Activated naive CD4-positive, alpha-beta T cell treated with anti-CD3 and anti-CD28 coated beads, Interleukin-2, amount 10 ng/mL, durations not matched to agents 7 days and 5 days (primary cell): ENCODE measurements around the gene REM2.
"Not testable (repeated sequence)": the region's sequence is repeated elsewhere in the genome, so short reads cannot be mapped to it uniquely, and the experiment has no call there.

Experiments
- CTCF ChIA-PET: fragments of 350-600 bp; sonication (Branson Sonifier 250); formaldehyde crosslinking; loops from one replicate; lab custom pipeline; 2021; ENCODE audit warnings: antibody characterized with exemption; lab: Charles Lee
- DNase-seq: peaks from one replicate; pipeline ENCODE4 v3.0.0-alpha.2; 2020
- H3K27ac Mint-ChIP-seq: one replicate; pipeline ENCODE4 v1.8.0; 2021; ENCODE audit warnings: mild to moderate bottlenecking, moderate library complexity, mixed read lengths
- H3K27me3 Mint-ChIP-seq: one replicate; pipeline ENCODE4 v1.8.0; 2021; ENCODE audit warnings: mild to moderate bottlenecking, mixed read lengths
- H3K36me3 Mint-ChIP-seq: one replicate; pipeline ENCODE4 v1.8.0; 2021; ENCODE audit warnings: mixed read lengths
- H3K4me1 Mint-ChIP-seq: one replicate; pipeline ENCODE4 v1.8.0; 2021; ENCODE audit warnings: mixed read lengths
- H3K4me3 Mint-ChIP-seq: one replicate; pipeline ENCODE4 v1.8.0; 2021; ENCODE audit warnings: mild to moderate bottlenecking, moderate library complexity, mixed read lengths
- H3K9me3 Mint-ChIP-seq: one replicate; pipeline ENCODE4 v1.8.0; 2021; ENCODE audit warnings: mixed read lengths

Gene REM2

GRCh38 chr14:22900081-22900799 lies 17.2 kb downstream of the REM2 start:
- Mint-ChIP-seq H3K4me3 (no peak overlapping the region), H3K36me3 (peaks cover 42% of the 10 kb centered on the region), H3K27me3 (no peaks in the 10 kb centered on the region), H3K4me1 (peaks cover 19% of the 10 kb centered on the region), H3K27ac (no peak overlapping the region), H3K9me3 (no peaks in the 10 kb centered on the region)
- peak; percentile 65 for DNase-seq
- CTCF ChIA-PET: interaction anchor here (0.7 to 6.9 kb wide), 14 partner anchors 10 to 330 kb away, joined by 3 to 55 read pairs (median 8); partner anchors contain the start of genes LRP10 and REM2

- no peak for DNase-seq
- Mint-ChIP-seq H3K27ac (no peak overlapping the region), H3K4me1 (peaks cover 19% of the 10 kb centered on the region), H3K27me3 (no peaks in the 10 kb centered on the region), H3K36me3 (peaks cover 54% of the 10 kb centered on the region), H3K4me3 (no peak overlapping the region), H3K9me3 (no peaks in the 10 kb centered on the region)
- CTCF ChIA-PET: interaction anchor here (0.8 to 6.9 kb wide), 9 partner anchors 9 to 332 kb away, joined by 3 to 55 read pairs (median 6); partner anchors contain the start of gene LRP10
These were observed 18.8 kb downstream of the REM2 start for GRCh38 chr14:22901799-22902198.

GRCh38 chr14:22903742-22904087 lies 20.7 kb downstream of the REM2 start:
- peaks cover 52% of the 10 kb centered on the region for H3K36me3 Mint-ChIP-seq
- H3K4me1 Mint-ChIP-seq: peaks cover 17% of the 10 kb centered on the region

GRCh38 chr14:22905627-22906026 lies 22.6 kb downstream of the REM2 start:
- no peaks in the 10 kb centered on the region for H3K9me3 Mint-ChIP-seq
- DNase-seq: no peak
- peaks cover 19% of the 10 kb centered on the region for H3K4me1 Mint-ChIP-seq
- H3K27me3 Mint-ChIP-seq: no peaks in the 10 kb centered on the region
- CTCF ChIA-PET: interaction anchor here (1.6 kb wide), 1 partner anchor 33 kb away, joined by 4 read pairs; no protein-coding TSS in a partner anchor
- H3K36me3 Mint-ChIP-seq: peaks cover 58% of the 10 kb centered on the region
- no peak overlapping the region for H3K27ac Mint-ChIP-seq
- no peak overlapping the region for H3K4me3 Mint-ChIP-seq

More at GRCh38 chr14:22903742-22904087, 20.7 kb downstream of the REM2 start:
- no peak for DNase-seq
- H3K27ac Mint-ChIP-seq: no peak overlapping the region
- no peaks in the 10 kb centered on the region for H3K27me3 Mint-ChIP-seq
- CTCF ChIA-PET: interaction anchor here (1.1 to 6.9 kb wide), 2 partner anchors 13 to 50 kb away, joined by 3 to 51 read pairs; no protein-coding TSS in a partner anchor
- no peak overlapping the region for H3K4me3 Mint-ChIP-seq
- no peaks in the 10 kb centered on the region for H3K9me3 Mint-ChIP-seq

- DNase-seq: no peak
- Mint-ChIP-seq H3K9me3 (no peaks in the 10 kb centered on the region), H3K36me3 (peaks cover 58% of the 10 kb centered on the region), H3K27ac (no peak overlapping the region), H3K27me3 (no peaks in the 10 kb centered on the region), H3K4me1 (peaks cover 14% of the 10 kb centered on the region), H3K4me3 (no peak overlapping the region)
- CTCF ChIA-PET: interaction anchor here (1.6 kb wide), 1 partner anchor 33 kb away, joined by 4 read pairs; no protein-coding TSS in a partner anchor
These were observed 23.1 kb downstream of the REM2 start for GRCh38 chr14:22906073-22906472.

GRCh38 chr14:22907429-22907828 lies 24.4 kb downstream of the REM2 start:
- H3K36me3 Mint-ChIP-seq: peaks cover 56% of the 10 kb centered on the region
- peaks cover 10% of the 10 kb centered on the region for H3K4me1 Mint-ChIP-seq
- no peak for DNase-seq
- no peak overlapping the region for H3K27ac Mint-ChIP-seq
- no peaks in the 10 kb centered on the region for H3K27me3 Mint-ChIP-seq
- CTCF ChIA-PET: interaction anchor here (1.1 to 1.7 kb wide), 2 partner anchors 9 to 23 kb away, joined by 3 to 9 read pairs; no protein-coding TSS in a partner anchor
- H3K9me3 Mint-ChIP-seq: no peaks in the 10 kb centered on the region
- H3K4me3 Mint-ChIP-seq: no peak overlapping the region

- DNase-seq: no peak
- Mint-ChIP-seq H3K27ac (no peak overlapping the region), H3K4me3 (no peak overlapping the region), H3K27me3 (no peaks in the 10 kb centered on the region), H3K4me1 (peaks cover 12% of the 10 kb centered on the region), H3K36me3 (peaks cover 57% of the 10 kb centered on the region), H3K9me3 (no peaks in the 10 kb centered on the region)
- CTCF ChIA-PET: interaction anchor here (1.1 to 1.7 kb wide), 2 partner anchors 8 to 22 kb away, joined by 3 to 9 read pairs; no protein-coding TSS in a partner anchor
These were observed 25.6 kb downstream of the REM2 start for GRCh38 chr14:22908601-22909000.

- CTCF ChIA-PET: interaction anchor here (1.5 to 1.6 kb wide), 2 partner anchors 9 to 10 kb away, joined by 3 to 4 read pairs; no protein-coding TSS in a partner anchor
- H3K36me3 Mint-ChIP-seq: peaks cover 46% of the 10 kb centered on the region
These were observed 27.9 kb downstream of the REM2 start for GRCh38 chr14:22910916-22911315.

GRCh38 chr14:22914836-22915235 lies 31.8 kb downstream of the REM2 start:
- not testable (repeated sequence) for H3K27ac Mint-ChIP-seq, H3K9me3 Mint-ChIP-seq, H3K27me3 Mint-ChIP-seq, DNase-seq, H3K4me3 Mint-ChIP-seq
- CTCF ChIA-PET: interaction anchor here (1.6 to 3.4 kb wide), 2 partner anchors 14 to 42 kb away, joined by 4 to 16 read pairs; no protein-coding TSS in a partner anchor
- peaks cover 43% of the 10 kb centered on the region for H3K4me1 Mint-ChIP-seq
- H3K36me3 Mint-ChIP-seq: peaks cover 45% of the 10 kb centered on the region

More at GRCh38 chr14:22910916-22911315, 27.9 kb downstream of the REM2 start:
- Mint-ChIP-seq H3K4me1 (peaks cover 18% of the 10 kb centered on the region), H3K9me3 (no peaks in the 10 kb centered on the region), H3K27ac (no peak overlapping the region), H3K4me3 (no peak overlapping the region), H3K27me3 (no peaks in the 10 kb centered on the region)
- no peak for DNase-seq

- peaks cover 44% of the 10 kb centered on the region for H3K36me3 Mint-ChIP-seq
- H3K27me3 Mint-ChIP-seq: peaks cover 6% of the 10 kb centered on the region
- H3K4me3 Mint-ChIP-seq: no peak overlapping the region
- DNase-seq: no peak
- CTCF ChIA-PET: interaction anchor here (1.6 to 3.4 kb wide), 4 partner anchors 8 to 43 kb away, joined by 4 to 16 read pairs (median 9); partner anchors contain the start of gene PRMT5
- peak overlapping the region; percentile 33 for H3K27ac Mint-ChIP-seq
- H3K4me1 Mint-ChIP-seq: peaks cover 48% of the 10 kb centered on the region
- H3K9me3 Mint-ChIP-seq: no peaks in the 10 kb centered on the region
These were observed 33.0 kb downstream of the REM2 start for GRCh38 chr14:22915886-22916521.

GRCh38 chr14:22918804-22919600 lies 36.0 kb downstream of the REM2 start, which contains the start of gene RBM23:
Gene RBM23, minus strand, starts transcription at chr14:22919149.
- CTCF ChIA-PET: interaction anchor here (1.0 to 2.6 kb wide), 3 partner anchors 11 to 150 kb away, joined by 3 to 24 read pairs (median 4); partner anchors contain the start of gene PRMT5
- peaks cover 6% of the 10 kb centered on the region for H3K27me3 Mint-ChIP-seq
- H3K4me3 Mint-ChIP-seq: peak within 1 kb of the TSS; percentile 99
- H3K9me3 Mint-ChIP-seq: no peaks in the 10 kb centered on the region
- DNase-seq: peak; percentile 100
- H3K27ac Mint-ChIP-seq: peak within 1 kb of the TSS; percentile 100
- peaks cover 45% of the 10 kb centered on the region for H3K4me1 Mint-ChIP-seq
- H3K36me3 Mint-ChIP-seq: peaks cover 50% of the 10 kb centered on the region

- no peak for DNase-seq
- Mint-ChIP-seq H3K9me3 (no peaks in the 10 kb centered on the region), H3K4me1 (peaks cover 42% of the 10 kb centered on the region), H3K4me3 (peak overlapping the region; percentile 99), H3K27me3 (peaks cover 6% of the 10 kb centered on the region), H3K27ac (peak overlapping the region; percentile 100), H3K36me3 (peaks cover 49% of the 10 kb centered on the region)
- CTCF ChIA-PET: interaction anchor here (1.0 to 2.6 kb wide), 3 partner anchors 11 to 149 kb away, joined by 3 to 24 read pairs (median 4); partner anchors contain the start of gene PRMT5
These were observed 36.5 kb downstream of the REM2 start for GRCh38 chr14:22919601-22919921.

- no peak overlapping the region for H3K4me3 Mint-ChIP-seq
- no peaks in the 10 kb centered on the region for H3K9me3 Mint-ChIP-seq
- H3K27ac Mint-ChIP-seq: no peak overlapping the region
- peaks cover 39% of the 10 kb centered on the region for H3K4me1 Mint-ChIP-seq
- H3K27me3 Mint-ChIP-seq: peaks cover 6% of the 10 kb centered on the region
- CTCF ChIA-PET: interaction anchor here (0.8 to 2.6 kb wide), 2 partner anchors 9 to 69 kb away, joined by 3 to 24 read pairs; partner anchors contain the start of gene PRMT5
- H3K36me3 Mint-ChIP-seq: peaks cover 47% of the 10 kb centered on the region
- no peak for DNase-seq
These were observed 37.7 kb downstream of the REM2 start for GRCh38 chr14:22920697-22921096.
